ENCODE measurements around the gene TPK1.
"Not testable (repeated sequence)": the region's sequence is repeated elsewhere in the genome, so short reads cannot be mapped to it uniquely, and the experiment has no call there.

The TPK1 gene

GRCh38 chr7:144824360-144824759 lies 11.5 kb downstream of the TPK1 start:
- DNase-seq (ENCODE audit: low read depth in 3 of 3, low spot score in 1 of 3): no peak

GRCh38 chr7:144822223-144822622 lies 13.6 kb downstream of the TPK1 start:
- no peak for DNase-seq (ENCODE audit: low read depth in 3 of 3, low spot score in 1 of 3)

GRCh38 chr7:144821067-144821466 lies 14.8 kb downstream of the TPK1 start:
- no peak for DNase-seq (ENCODE audit: low read depth in 3 of 3, low spot score in 1 of 3)

GRCh38 chr7:144820552-144820951 lies 15.3 kb downstream of the TPK1 start:
- DNase-seq (ENCODE audit: low read depth in 3 of 3, low spot score in 1 of 3): no peak

GRCh38 chr7:144819566-144819965 lies 16.3 kb downstream of the TPK1 start:
- no peak for DNase-seq (ENCODE audit: low read depth in 3 of 3, low spot score in 1 of 3)

- peak in 1 of 3 donors; percentile 18 for DNase-seq (ENCODE audit: low read depth in 3 of 3, low spot score in 1 of 3)
These were observed 17.3 kb downstream of the TPK1 start for GRCh38 chr7:144818511-144818910.

- DNase-seq (ENCODE audit: low read depth in 3 of 3, low spot score in 1 of 3): no peak
These were observed 18.9 kb downstream of the TPK1 start for GRCh38 chr7:144817001-144817400.

- no peak for DNase-seq (ENCODE audit: low read depth in 3 of 3, low spot score in 1 of 3)
These were observed 21.6 kb downstream of the TPK1 start for GRCh38 chr7:144814299-144814698.

- DNase-seq (ENCODE audit: low read depth in 3 of 3, low spot score in 1 of 3): no peak
These were observed 23.2 kb downstream of the TPK1 start for GRCh38 chr7:144812379-144813283.

- DNase-seq (ENCODE audit: low read depth in 3 of 3, low spot score in 1 of 3): no peak
These were observed 30.1 kb downstream of the TPK1 start for GRCh38 chr7:144805627-144806239.

GRCh38 chr7:144800678-144801436 lies 35.0 kb downstream of the TPK1 start:
- DNase-seq (ENCODE audit: low read depth in 3 of 3, low spot score in 1 of 3): not testable (repeated sequence)

- no peak for DNase-seq (ENCODE audit: low read depth in 3 of 3, low spot score in 1 of 3)
These were observed 38.9 kb downstream of the TPK1 start for GRCh38 chr7:144796919-144797318.

GRCh38 chr7:144792050-144792449 lies 43.8 kb downstream of the TPK1 start:
- no peak for DNase-seq (ENCODE audit: low read depth in 3 of 3, low spot score in 1 of 3)

- no peak for DNase-seq (ENCODE audit: low read depth in 3 of 3, low spot score in 1 of 3)
These were observed 44.4 kb downstream of the TPK1 start for GRCh38 chr7:144791488-144791887.

- DNase-seq (ENCODE audit: low read depth in 3 of 3, low spot score in 1 of 3): no peak
These were observed 48.7 kb downstream of the TPK1 start for GRCh38 chr7:144787127-144787526.

- DNase-seq (ENCODE audit: low read depth in 3 of 3, low spot score in 1 of 3): no peak
These were observed 49.3 kb downstream of the TPK1 start for GRCh38 chr7:144786522-144786921.

- DNase-seq (ENCODE audit: low read depth in 3 of 3, low spot score in 1 of 3): no peak
These were observed 49.8 kb downstream of the TPK1 start for GRCh38 chr7:144786079-144786478.

GRCh38 chr7:144785521-144785920 lies 50.3 kb downstream of the TPK1 start:
- DNase-seq (ENCODE audit: low read depth in 3 of 3, low spot score in 1 of 3): no peak

GRCh38 chr7:144784943-144785342 lies 50.9 kb downstream of the TPK1 start:
- DNase-seq (ENCODE audit: low read depth in 3 of 3, low spot score in 1 of 3): no peak

GRCh38 chr7:144784441-144784840 lies 51.4 kb downstream of the TPK1 start:
- DNase-seq (ENCODE audit: low read depth in 3 of 3, low spot score in 1 of 3): no peak

- DNase-seq (ENCODE audit: low read depth in 3 of 3, low spot score in 1 of 3): no peak
These were observed 53.0 kb downstream of the TPK1 start for GRCh38 chr7:144782883-144783282.
